Measurements from ENCODE around the gene MPIG6B.

DNA sequence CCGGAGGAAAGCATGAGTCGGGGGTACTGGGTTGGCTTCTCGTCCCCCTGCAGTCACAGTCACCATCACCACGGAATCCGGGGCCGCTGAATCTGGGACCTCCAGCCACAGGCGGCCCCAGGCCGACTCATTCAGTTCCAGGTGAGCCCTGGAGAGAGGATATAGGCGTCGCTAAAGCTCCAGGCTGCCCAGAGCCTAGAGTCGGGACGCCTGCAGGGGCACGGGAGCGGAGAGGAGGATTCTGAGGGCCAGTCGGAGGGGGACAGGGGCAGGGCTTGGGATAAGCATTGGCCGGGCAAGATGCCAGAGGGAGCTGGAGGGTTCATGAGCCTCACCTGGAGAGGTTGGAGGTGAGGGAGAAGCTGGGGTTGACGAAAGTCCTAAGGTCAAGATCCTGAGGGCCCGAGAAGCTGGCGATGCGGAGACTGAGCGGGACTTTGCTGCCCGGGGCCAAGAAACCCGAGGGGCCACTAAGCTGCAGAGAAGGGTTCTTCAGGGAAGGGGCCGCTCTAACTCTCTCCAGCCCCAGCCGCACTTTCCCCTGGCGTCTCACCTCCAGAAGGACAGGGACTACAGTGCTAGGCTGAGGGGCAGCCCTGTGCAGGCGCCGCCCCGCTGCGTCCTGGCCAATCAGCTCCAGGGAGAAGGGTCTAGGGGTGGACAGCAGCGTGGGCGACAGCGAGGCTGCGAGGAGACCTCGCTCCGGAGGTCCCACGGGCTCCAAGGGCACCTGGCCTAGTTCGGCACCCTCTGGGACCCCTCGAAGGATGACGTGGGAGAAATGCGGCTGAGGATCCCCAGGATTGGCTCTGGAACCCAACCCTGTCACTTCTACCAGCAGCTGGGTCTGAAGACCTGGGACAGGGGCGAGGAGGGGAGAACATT, 43.0 kb downstream of the MPIG6B start:
- TF ChIP-seq, protein P1, sequence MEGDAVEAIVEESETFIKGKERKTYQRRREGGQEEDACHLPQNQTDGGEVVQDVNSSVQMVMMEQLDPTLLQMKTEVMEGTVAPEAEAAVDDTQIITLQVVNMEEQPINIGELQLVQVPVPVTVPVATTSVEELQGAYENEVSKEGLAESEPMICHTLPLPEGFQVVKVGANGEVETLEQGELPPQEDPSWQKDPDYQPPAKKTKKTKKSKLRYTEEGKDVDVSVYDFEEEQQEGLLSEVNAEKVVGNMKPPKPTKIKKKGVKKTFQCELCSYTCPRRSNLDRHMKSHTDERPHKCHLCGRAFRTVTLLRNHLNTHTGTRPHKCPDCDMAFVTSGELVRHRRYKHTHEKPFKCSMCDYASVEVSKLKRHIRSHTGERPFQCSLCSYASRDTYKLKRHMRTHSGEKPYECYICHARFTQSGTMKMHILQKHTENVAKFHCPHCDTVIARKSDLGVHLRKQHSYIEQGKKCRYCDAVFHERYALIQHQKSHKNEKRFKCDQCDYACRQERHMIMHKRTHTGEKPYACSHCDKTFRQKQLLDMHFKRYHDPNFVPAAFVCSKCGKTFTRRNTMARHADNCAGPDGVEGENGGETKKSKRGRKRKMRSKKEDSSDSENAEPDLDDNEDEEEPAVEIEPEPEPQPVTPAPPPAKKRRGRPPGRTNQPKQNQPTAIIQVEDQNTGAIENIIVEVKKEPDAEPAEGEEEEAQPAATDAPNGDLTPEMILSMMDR (IDR thresholded peaks at IDR 0.05; ENCODE audit: low read depth, low read length, poor library complexity, severe bottlenecking) = no peak
- no peak for TF ChIP-seq EZH2phosphoT487 (IDR thresholded peaks at IDR 0.05; ENCODE audit: borderline replicate concordance, low read length)
